Measurements from ENCODE around the gene LDB2.

GRCh38 chr4:16731776-16732380, 166.6 kb downstream of the LDB2 start:
- TF ChIP-seq, protein P1, sequence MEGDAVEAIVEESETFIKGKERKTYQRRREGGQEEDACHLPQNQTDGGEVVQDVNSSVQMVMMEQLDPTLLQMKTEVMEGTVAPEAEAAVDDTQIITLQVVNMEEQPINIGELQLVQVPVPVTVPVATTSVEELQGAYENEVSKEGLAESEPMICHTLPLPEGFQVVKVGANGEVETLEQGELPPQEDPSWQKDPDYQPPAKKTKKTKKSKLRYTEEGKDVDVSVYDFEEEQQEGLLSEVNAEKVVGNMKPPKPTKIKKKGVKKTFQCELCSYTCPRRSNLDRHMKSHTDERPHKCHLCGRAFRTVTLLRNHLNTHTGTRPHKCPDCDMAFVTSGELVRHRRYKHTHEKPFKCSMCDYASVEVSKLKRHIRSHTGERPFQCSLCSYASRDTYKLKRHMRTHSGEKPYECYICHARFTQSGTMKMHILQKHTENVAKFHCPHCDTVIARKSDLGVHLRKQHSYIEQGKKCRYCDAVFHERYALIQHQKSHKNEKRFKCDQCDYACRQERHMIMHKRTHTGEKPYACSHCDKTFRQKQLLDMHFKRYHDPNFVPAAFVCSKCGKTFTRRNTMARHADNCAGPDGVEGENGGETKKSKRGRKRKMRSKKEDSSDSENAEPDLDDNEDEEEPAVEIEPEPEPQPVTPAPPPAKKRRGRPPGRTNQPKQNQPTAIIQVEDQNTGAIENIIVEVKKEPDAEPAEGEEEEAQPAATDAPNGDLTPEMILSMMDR (IDR thresholded peaks at IDR 0.05), result no peak
- TF ChIP-seq POLR2A (IDR thresholded peaks at IDR 0.05) (no peak), POLR2AphosphoS5 (IDR thresholded peaks at IDR 0.05) (no peak)

Measured in breast epithelium (tissue), 3 donors.